Fibroblast of the conjunctiva (primary cell): ENCODE data around the gene RIMS3.
"Not testable (repeated sequence)": the region's sequence is repeated elsewhere in the genome, so short reads cannot be mapped to it uniquely, and the experiment has no call there.

Source experiments
- DNase-seq: peaks from one replicate; pipeline ENCODE4 v3.0.0-alpha.2; 2010; ENCODE audit warnings: low read depth

RIMS3 gene

DNA sequence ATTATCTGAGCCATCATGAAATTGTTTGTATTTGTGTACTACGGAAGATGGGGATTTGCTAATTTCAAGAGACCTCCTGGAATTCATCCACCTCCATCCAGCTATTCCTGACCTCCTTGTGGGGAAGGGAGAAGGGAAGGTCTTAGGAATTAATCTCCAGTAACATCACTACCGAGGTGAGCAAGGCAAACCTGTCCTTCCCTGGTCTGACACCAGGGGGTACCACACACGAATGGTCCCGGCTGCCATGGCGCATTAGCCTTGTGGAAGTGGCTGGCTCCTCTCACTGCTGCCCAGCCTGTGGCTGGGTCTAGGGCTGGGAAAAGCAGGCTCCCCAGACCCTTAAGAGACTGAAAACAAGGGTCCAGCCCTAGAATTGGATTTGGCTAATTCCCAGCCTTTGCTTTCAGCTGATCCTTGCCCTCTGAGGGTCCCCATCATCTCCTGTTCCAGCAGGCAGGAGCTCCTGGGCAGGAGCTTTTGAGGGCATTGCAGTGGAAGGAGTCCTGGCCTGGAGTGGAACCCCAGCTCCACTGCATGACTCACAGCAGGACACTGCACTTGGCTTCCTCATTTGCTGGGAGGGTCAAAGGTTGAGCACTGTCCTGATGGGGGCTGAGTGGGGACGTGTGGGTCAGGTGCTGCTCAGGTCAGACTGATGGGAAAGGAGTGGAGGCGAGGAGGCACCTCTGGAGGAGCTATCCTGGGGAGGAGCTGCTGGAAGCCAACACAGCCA is 34.8 kb downstream of the RIMS3 start:
- DNase-seq: no peak

DNA sequence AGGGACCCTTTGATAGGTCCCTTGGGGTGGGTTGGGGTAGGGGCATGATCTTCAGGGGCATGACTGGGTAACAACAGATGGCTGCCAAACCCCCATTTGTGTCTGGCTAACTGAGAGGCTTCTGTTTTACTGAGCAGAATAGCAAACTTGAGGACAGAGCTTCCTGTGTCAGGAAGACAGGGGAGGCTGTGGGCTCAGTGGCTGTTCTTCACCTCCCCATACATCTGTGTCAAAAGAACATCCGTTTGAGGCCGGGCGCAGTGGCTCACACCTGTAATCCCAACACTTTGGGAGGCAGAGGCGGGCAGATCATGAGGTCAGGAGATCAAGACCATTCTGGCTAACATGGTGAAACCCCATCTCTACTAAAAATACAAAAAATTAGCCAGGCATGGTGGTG is 35.9 kb downstream of the RIMS3 start:
- DNase-seq: not testable (repeated sequence)

DNA sequence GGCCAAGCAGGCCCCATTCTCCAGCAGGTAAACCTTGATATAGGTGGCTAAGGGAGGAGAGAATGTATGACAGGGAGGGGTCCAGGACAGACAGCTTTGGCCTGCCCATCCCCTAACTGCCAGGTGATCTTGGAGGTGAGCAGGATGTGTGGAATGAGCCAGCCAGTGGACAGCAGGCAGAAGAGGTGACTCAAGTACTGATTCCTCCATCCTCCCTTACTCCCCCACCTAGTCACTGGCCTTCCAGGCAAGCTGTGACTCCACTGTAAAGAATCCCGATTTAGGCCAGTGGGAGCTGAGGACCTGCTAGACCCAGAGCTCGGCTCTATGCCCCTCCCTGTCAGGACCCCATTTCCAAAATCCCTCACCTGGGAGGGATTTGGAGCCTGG is 36.6 kb downstream of the RIMS3 start:
- no peak for DNase-seq

DNA sequence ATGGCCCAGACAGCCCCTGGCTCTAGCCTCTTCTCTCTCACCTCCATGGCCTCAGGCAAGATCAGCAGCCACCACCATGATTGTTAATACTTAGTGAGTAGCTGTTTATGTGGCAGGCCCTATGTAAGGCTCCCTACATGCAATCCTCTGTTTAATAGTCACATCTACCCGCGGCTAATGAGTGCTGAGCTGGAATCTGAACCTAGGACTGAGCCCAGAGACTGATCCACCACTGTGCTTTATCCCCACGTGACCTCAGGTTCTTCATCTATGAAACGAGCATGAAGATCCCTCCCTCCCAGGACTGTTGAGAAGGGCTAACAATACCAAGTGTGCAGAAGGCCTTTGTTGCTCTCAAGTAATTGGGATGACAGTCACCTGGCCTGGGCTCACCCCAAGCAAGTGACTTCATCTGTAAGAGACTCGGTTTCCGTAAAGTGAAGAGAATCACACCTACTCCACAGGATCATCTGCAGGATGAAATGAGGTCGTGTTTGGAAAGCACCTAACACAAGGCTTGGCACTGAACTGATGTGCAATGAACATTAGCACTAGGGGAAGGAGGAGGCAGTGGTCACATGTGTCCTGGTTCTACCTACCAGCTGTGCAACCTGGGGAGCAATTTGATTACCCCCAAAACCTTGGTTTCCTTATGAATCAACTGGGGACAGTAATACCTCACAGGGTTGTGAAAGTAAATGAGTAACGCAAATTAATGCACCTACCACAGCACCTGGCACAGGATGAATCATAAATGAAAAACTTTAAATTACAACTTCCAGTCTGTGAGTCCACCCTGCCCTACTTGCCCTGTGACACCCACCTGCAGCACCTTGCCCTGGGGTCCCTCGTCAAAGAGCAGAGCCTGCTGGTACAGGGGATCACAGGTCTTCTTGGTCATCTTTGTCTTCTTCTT is 37.2 kb downstream of the RIMS3 start:
- DNase-seq: no peak

DNA sequence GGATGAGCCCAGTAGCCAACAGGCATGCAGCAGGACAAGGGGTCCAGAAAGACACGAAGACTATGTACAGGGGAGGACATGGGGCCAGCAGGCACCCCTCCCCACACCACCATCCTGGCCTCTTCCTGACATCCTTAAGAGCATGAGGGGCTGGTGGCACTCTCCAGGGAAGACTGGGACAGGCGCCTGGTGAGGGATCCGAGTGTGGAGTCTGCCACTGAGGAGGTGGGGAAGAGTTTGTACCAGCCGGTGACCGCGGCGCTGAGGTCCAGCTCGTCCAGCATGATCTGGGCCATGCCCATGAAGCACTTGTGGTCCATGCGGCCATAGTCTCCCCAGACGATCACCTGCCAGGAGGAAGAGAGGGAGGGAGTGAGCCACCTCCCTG is 39.1 kb downstream of the RIMS3 start:
- DNase-seq: no peak

DNA sequence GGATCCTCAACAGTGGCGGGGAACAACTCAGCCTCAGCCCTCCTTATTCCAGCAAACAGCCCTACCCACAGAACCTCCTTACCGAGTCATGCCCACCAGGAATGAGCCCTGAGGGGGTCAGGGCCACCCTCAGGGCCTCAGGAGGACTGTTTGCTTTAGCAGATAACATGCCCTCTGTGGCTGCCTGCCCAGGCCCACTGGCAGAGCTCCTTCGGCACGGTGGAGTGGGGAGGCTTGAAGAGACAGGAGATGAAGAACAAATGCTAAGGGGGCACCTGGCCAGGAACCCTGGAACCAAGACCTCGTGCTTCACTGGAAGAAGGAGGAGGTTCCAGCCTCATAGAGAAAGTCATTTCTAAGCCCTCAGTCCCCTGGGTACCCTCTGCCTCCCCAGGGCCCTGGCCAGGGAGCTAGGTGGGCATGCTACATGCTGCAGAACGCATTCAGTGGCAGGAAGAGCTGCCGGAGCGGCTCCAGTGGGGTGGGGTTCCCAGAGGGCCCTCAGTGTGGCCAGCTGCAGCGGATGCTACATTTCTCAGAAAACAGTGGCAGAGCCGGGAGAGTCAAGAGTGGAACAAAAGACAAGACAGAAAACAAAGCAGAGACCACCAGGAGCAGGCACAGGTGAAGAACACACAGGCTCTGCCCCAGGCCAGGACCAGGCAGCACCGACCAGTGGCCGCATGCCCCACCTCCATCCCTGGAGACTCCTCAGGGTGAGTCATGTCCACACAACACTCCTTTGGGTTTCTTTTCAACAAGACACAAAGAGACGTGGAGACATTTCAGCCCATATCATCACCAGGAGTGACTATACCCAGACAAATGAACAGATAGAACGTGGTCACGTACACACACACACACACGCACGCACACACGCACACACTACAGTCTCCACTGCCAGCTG is 39.8 kb downstream of the RIMS3 start:
- DNase-seq: no peak

DNA sequence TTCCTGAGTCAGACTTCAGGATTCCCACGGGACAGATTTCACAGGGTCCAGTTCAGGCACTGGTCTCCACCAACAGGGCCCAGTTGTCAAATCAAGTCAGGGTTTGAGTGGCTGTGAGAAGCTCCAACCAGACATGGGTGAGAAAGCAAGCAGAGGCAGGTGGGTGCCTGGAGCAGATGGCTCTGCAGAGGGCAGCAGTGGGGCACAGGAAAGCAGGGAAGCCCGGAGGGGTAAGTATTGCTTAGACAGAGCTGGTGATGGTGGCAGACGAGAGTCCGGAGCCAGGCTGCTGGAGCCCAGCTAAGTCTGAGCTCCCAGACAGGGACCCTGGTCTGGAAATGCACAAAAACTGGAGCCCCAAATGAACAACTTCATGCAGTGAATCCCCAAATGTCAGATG is 40.4 kb downstream of the RIMS3 start:
- DNase-seq: no peak

DNA sequence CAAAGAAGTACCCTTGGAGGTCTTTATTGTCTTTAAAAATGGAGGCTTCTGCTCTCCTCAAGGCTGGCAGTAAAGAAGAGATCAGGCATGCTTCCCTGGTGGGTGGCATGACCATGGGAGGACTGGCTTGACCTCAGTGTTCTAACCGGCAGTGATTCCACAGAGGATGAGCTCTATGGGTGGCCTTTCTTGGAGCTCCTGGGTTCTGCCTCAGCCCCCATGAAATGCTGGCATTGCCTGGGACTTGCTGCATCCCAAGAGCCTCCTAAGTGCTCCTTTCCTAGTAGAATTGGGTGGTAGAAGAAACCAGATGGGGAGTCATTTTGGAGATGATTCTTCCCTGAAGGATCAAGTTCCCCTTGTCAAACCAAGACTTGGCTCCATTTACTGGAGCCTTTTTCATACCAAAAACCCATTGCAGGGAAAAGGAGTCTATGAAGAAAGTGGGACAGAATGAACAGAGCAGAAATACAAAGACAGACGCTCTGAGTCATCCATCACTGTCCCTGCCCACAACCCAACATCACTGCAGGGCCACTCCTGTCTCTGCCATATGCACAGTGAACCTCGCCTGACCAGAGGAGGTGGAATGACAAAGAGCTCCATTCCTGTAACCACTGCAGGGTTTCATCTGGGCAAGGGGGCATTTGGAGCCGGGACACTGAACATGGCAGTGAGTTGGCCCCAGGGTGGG is 42.4 kb downstream of the RIMS3 start:
- no peak for DNase-seq

DNA sequence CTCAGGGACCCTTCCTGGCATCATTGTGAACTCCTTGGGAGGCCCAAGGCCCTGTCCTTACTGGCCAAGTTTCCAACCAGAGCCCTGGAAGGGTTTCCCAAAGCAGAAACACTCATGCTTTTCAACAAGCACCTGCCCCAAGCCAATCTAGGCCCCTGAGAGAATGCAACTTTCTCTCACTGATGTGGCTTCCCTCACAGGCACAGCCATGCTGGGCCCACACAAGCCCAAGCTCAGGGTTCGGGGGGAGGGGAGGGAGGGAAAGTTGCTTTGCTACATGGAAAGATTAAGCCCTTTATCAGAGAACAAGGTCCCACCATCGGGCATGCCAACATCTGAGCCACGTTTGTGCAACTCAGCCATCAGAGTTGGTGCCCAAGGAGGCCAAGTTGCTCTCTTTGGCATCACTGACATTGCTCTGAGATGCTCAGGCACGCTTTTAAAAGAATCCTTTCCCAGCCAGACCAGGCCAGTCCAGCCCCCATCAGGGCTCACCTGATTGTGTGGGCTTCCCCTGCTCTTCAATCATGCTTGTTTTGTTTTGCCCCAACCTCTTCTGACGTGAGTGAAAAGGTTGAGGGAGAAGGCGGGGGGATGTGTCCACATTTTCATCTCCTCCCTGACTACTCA is 43.5 kb downstream of the RIMS3 start:
- no peak for DNase-seq

DNA sequence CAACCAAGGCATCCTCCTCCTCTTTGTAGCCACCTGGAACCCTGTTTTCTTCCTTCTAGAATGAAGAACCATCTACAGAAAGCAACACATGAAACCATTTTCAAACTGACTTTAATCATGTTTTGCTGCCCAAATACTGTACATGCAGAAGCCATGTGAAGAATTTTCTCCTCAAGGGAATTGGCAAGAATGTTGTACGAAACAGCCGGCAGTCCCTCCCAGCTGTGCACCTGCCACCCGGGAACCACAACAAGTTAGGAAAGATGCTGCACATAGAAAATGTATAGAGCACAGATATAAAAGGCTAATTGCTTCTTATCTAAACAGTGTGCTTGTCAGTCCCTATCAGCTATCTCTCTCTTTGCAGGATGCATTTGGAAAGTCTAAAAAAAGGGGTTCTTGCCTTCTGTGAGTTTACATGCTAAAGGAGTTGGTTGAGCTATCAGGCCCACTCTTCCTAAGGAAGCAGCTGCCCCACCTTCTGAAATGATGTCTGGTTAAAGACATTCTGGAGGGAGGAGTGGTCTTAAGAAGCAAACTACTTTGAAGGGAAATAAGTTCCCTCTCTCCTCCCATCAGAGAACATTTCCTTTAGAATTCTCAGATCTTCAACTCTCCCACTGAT is 44.8 kb downstream of the RIMS3 start:
- DNase-seq: no peak

DNA sequence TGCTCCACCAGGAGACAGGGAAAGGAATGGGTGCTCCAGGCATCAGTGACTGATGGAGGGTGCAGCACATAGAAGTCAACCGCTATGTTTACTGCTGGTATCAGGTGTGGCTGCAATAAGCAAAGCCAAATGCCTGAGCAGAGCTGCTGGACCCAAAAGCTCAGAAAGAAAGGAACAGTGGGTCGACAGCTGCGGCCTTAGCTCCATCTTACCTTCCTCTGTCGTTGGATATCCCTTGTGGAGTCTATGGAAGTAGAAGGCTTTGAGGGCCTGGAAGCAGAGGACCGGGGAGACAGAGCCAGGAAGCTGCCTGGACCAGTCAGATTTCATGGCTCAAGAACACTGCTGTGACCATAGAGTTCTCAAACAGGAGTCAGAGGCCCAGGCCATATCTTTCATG is 45.3 kb downstream of the RIMS3 start:
- no peak for DNase-seq

DNA sequence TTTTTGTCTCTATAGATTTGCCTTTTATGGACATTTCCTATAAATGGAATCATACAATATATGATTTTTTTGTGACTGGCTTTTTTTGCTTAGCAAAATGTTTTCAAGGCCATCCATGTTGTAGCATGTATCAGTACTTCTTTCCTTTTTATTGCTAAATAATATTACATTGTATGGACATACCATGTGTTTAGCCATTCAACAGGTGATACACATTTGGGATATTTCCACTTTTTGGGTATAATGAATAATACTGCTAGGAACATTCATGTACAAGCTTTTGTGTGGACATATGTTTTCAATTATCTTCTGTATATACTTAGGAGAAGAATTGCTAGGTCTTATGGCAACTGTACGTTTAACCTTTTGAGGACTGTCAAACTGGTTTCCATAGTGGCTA is 47.4 kb downstream of the RIMS3 start:
- DNase-seq: no peak

DNA sequence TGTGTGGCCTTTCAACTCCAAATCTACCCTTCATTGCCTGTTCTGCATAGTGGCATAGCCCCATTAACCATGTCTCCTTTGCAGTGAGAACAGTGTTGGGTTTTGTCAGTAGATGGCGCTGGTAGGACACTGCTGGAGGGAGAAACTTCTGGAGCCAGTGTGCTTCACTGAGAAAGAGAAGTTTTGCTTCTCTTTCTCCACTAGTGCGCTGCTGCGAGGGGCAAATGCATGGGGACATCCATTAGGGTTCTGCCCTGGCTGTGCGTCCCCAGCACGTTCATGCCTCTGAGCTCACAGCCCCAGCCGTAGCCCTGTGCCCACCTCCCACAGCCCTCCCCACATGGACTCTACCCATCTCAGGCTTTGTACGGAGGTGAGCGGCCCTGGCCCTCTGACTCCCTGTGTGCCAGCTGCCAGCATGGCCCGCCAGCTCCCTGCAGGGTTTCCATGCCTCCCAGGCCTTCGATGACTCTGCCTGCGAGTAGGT is 53.1 kb downstream of the RIMS3 start:
- peak; percentile 35 for DNase-seq

DNA sequence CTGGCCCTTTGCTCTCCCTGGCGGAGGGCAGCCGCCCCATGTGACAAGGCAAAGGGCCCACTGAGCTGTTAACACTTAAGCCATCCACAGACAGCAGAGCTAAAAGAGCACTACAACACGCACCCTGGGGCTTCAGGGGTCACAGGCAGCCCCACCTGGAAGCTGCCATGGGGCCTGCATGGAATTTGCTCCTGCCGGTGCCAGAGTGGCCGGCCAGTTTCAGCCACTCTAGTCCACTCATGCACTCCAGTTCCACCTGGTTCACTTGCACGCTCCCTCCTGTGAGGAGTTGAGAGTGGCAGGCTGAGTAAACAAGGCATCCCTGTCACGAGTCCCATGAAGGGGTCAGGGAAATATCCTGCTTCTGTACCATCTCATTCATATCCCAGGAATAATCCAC is 55.3 kb downstream of the RIMS3 start:
- DNase-seq: no peak

DNA sequence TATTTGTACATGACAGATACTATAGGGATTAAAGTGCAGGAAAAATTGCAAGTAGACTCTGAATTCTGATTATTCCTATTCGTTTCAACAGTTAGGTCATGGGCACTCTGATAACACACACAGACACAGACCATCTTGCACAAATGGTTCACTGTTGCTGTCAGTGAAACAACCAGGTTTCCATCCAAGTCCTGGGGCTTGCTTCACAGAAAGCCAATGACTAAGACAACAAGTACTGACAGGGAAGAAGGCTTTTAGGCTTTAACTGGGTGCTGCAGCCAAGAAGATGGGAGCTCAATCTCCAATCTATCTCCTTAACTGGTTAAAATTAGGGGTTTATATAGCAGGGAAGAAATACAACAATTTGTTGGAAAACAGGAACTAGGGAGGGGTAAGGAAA is 57.6 kb downstream of the RIMS3 start:
- no peak for DNase-seq

DNA sequence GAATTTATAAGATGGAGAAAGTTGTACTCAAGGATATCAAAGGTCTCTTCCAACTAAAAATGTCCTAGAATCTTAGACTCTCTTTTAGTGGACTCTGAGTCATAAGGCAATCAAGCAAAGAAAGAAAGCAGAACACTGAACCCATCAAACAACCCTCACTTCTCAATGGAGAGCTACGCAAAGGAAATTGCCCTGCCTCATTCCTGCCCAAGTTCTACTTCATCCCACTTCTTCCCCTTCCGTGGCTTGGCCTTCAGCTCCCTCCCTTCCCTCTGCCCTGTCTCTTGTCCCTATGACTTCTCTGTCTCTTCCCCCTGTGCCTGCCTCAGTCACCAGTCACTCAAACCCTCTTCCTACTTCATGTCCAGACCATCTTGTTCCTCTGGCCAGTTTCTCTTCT is 58.5 kb downstream of the RIMS3 start:
- no peak for DNase-seq

DNA sequence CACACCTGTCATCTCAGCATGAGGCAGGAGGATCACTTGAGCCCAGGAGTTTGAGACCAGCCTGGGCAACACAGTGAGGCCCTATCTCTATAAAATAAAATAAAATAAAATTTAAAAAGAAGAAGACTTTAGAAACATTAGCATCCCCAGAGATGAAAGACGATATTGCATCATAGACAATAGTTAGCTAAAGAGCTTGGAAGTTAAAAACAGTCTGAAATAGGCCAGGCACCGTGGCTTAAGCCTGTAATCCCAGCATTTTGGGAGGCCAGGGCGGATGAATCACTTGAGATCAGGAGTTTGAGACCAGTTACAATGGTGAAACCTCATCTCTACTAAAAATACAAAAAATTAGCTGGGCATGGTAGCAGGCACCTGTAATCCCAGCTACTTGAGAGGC is 59.3 kb downstream of the RIMS3 start:
- DNase-seq: no peak

DNA sequence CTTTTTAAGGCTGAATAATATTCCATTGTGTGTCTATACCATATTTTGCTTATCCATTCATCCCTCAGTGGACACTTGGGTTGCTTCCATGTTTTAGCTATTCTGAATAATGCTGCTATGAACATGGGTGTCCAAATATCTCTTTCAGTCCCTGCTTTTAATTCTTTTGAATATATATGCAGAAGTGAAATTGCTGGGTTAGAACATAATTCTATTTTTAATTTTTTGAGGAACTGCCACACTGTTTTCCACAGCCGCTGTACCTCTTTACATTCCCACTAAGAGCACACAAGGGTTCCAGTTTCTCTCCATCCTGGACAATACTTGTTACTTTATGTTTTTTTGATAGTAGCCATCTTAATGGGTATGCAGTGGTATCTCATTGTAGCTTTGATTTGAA is 65.6 kb downstream of the RIMS3 start:
- DNase-seq: no peak

DNA sequence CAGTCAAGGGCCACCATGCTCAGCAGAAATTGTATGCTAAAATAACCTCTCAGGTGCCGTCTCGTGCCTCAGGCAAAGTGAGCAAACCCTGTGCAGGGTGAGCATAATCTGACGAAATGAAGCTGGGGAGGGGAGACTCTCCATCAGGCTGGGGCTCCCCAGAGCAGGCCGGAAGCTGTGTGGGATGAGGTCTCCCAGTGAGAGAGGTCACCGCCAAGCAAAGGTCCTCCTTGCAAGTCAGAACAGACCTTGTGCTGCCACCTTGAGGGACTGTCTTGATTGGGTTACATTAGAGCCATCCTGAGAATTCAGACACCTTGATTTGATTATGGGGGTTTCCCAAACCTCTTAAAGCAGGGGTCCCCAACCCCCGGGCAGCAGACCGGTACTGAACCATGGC is 69.9 kb downstream of the RIMS3 start:
- DNase-seq: no peak

DNA sequence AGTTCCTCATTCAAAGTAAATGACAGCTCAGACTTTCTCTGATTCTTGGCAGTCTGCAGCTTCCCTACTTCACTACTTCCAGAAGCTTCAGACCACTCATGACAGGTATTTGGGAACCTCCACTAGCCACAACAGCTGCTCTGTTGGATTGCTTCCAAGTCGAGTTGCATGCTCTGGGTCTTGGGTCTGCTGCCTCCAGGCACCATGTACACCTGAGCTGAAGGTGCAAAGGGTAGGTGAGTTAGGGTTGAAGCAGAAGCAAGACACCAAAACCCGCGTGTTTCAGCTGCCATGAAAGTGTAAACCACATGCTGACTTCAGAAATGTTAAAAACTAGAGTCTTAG is 71.3 kb downstream of the RIMS3 start:
- DNase-seq: no peak
